CD14-positive monocyte (primary cell): ENCODE results near the gene VWF. TPM values are rescaled to one million over a fixed set of nuclear protein-coding genes. Genes with fewer than 3 reads are reported as not detected.
A peak's percentile ranks its signal among the peaks of the same experiment; 100 is the strongest.
"Not testable (repeated sequence)": the region's sequence is repeated elsewhere in the genome, so short reads cannot be mapped to it uniquely, and the experiment has no call there.

Experiments used
- DNase-seq, 3 donors: peaks; one replicate each; pipeline ENCODE4 v3.0.0-alpha.2; 2011 to 2022
- H2AFZ ChIP-seq: 2 replicates; pipeline ENCODE4 v1.6.0; 2012; ENCODE audit warnings: mild to moderate bottlenecking, low read depth, low read length, inconsistent platforms; ENCODE audit not compliant: insufficient read depth, poor library complexity, severe bottlenecking
- H3K27ac ChIP-seq, 2 donors: 1 replicate in 1 of 2; 2 replicates in 1 of 2; pipeline ENCODE4 v1.5.1; 2012 to 2013; ENCODE audit warnings: low read length in 2 of 2, control low read depth in 1 of 2, inconsistent platforms in 1 of 2, low read depth in 1 of 2, mild to moderate bottlenecking in 1 of 2
- H3K27me3 ChIP-seq, 2 donors: one replicate each; pipeline versions ENCODE4 v1.6.0 to v1.6.1; 2011 to 2013; ENCODE audit warnings: low read length in 2 of 2; ENCODE audit not compliant: control insufficient read depth in 2 of 2, insufficient read depth in 2 of 2
- H3K36me3 ChIP-seq, 2 donors: replicated peaks in 1 of 2; 1 replicate in 1 of 2; 2 replicates in 1 of 2; pipeline versions ENCODE4 v1.5.1 to v1.6.1; 2012 to 2013; ENCODE audit warnings: low read length in 2 of 2, control low read depth in 1 of 2, inconsistent platforms in 1 of 2, mild to moderate bottlenecking in 1 of 2; ENCODE audit not compliant: insufficient read depth in 2 of 2, control insufficient read depth in 1 of 2
- H3K4me1 ChIP-seq, 2 donors: 1 replicate in 1 of 2; 2 replicates in 1 of 2; pipeline versions ENCODE4 v1.5.1 to v1.6.1; 2012 to 2013; ENCODE audit warnings: low read length in 2 of 2, control low read depth in 1 of 2, inconsistent platforms in 1 of 2, mild to moderate bottlenecking in 1 of 2, moderate library complexity in 1 of 2; ENCODE audit not compliant: insufficient read depth in 2 of 2, control insufficient read depth in 1 of 2
- H3K4me2 ChIP-seq: replicated peaks from 2 replicates; pipeline ENCODE3; 2012; ENCODE audit warnings: low read length, moderate library complexity, mild to moderate bottlenecking; ENCODE audit not compliant: poor library complexity, severe bottlenecking; ENCODE audit errors: extremely low read depth
- H3K4me3 ChIP-seq, 3 experiments: fragments of 200-600 bp in 1 of 3; sonication (generic) in 1 of 3; replicated peaks in 1 of 3; 1 replicate in 2 of 3; 2 replicates in 1 of 3; pipeline ENCODE4 v1.5.1; 2011 to 2013; ENCODE audit warnings: low read length in 3 of 3, mild to moderate bottlenecking in 3 of 3, control low read depth in 2 of 3, low read depth in 2 of 3, inconsistent platforms in 1 of 3, moderate library complexity in 1 of 3
- H3K79me2 ChIP-seq: 2 replicates; pipeline ENCODE4 v1.6.0; 2012; ENCODE audit warnings: mild to moderate bottlenecking, control low read depth, inconsistent platforms, low read length, moderate library complexity; ENCODE audit not compliant: insufficient read depth
- H3K9ac ChIP-seq: 2 replicates; pipeline ENCODE4 v1.6.0; 2017; ENCODE audit warnings: low read length, mild to moderate bottlenecking; ENCODE audit not compliant: insufficient read depth, poor library complexity, severe bottlenecking
- H3K9me3 ChIP-seq, 2 donors: replicated peaks in 1 of 2; 1 replicate in 1 of 2; 2 replicates in 1 of 2; pipeline versions ENCODE4 v1.5.1 to v1.6.1; 2012 to 2013; ENCODE audit warnings: low read length in 2 of 2, control low read depth in 1 of 2; ENCODE audit not compliant: control insufficient read depth in 1 of 2, insufficient read depth in 1 of 2
- H4K20me1 ChIP-seq: 2 replicates; pipeline ENCODE4 v1.6.0; 2012; ENCODE audit warnings: mild to moderate bottlenecking, low read length, control low read depth, moderate library complexity; ENCODE audit not compliant: insufficient read depth
- H3K27ac Mint-ChIP-seq, 7 donors: one replicate each; pipeline ENCODE4 v1.8.0; 2020; ENCODE audit warnings: mild to moderate bottlenecking in 7 of 7, mixed read lengths in 7 of 7, moderate library complexity in 6 of 7, inconsistent platforms in 2 of 7
- H3K27me3 Mint-ChIP-seq, 3 donors: one replicate each; pipeline ENCODE4 v1.8.0; 2021 to 2022; ENCODE audit warnings: low read depth in 3 of 3, mild to moderate bottlenecking in 3 of 3, mixed read lengths in 3 of 3, moderate library complexity in 3 of 3, inconsistent platforms in 1 of 3
- H3K36me3 Mint-ChIP-seq, 2 donors: one replicate each; pipeline ENCODE4 v1.8.0; 2020; ENCODE audit warnings: mixed read lengths in 2 of 2, inconsistent platforms in 1 of 2, mild to moderate bottlenecking in 1 of 2
- H3K4me1 Mint-ChIP-seq: one replicate; pipeline ENCODE4 v1.8.0; 2020; ENCODE audit warnings: mild to moderate bottlenecking, mixed read lengths
- H3K4me3 Mint-ChIP-seq, 2 donors: one replicate each; pipeline ENCODE4 v1.8.0; 2020; ENCODE audit warnings: mild to moderate bottlenecking in 2 of 2, mixed read lengths in 2 of 2, moderate library complexity in 1 of 2
- H3K9me3 Mint-ChIP-seq, 7 donors: one replicate each; pipeline ENCODE4 v1.8.0; 2020 to 2022; ENCODE audit warnings: mixed read lengths in 7 of 7, mild to moderate bottlenecking in 6 of 7, moderate library complexity in 6 of 7, inconsistent platforms in 2 of 7
- WGBS: methylation state at CpG from one replicate; pipeline ENCODE4 v1.1.5; 2013; ENCODE audit warnings: missing lambda C conversion rate; ENCODE audit not compliant: insufficient coverage; 5-methylcytosine and 5-hydroxymethylcytosine counted together
- intact Hi-C, 2 donors: fragments of 100-400 bp; cut with micrococcal nuclease; formaldehyde crosslinking; loops; one replicate each; pipeline versions ENCODE4 v1.15.0 to v1.15.1; 2023
- polyA plus RNA-seq, 3 donors: library from polyadenylated mRNA; depleted of rRNA in 1 of 3; unstranded in 2 of 3; stranded (reverse) in 1 of 3; fragments of 300-500 nt in 2 of 3; fragments of >200 nt in 1 of 3; fragmentation: Illumina TruSeq in 2 of 3; gene quantifications; 1 replicate in 2 of 3; 2 replicates in 1 of 3; pipeline ENCODE4 v1.2.3, GENCODE V29; 2012 to 2021
- TF ChIP-seq, protein P1 (sequence below): fragments of 200-600 bp; IDR thresholded peaks from one replicate; pipeline ENCODE4 v1.8.0; 2022; ENCODE audit warnings: antibody characterized with exemption, mild to moderate bottlenecking

VWF gene
- polyA plus RNA-seq, 3 donors: 0.17 to 0.49 (median 0.48) TPM

DNA sequence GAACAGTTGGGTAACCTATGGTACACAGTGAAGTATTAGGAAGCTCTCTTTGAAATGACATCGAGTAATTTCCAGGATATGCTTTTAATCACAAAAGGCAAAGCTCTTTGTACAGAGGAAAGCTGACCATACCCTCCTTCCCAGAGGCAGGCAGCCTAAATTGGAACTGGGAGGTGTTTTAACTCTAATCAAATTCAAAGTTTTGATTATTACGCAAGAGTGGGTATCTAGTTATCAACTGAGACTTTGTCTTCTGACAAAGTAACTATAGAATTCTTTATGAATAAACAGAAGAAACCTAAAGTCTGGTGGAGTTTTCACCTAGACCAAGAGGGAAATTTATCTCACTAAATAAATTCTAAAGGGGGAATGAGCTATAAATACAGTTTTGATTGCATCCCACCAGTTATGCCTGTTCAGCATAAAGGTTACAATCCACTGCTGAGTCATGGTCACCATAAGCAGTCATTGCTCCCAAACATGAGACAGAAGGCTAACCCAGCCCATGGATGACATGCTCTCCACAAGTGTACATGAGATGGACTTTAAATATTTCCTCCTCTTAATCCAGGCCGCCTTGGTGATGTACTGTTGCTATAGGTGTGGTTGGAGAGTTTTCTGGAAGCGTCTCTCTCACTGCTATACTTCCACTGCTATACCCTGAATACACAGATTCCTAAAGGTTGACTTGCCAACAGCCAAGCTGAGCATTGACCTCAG lies 113.7 kb downstream of the VWF start:
- DNase-seq, H2AFZ ChIP-seq, H3K4me2 ChIP-seq, H3K27ac ChIP-seq, H3K36me3 ChIP-seq, H3K27me3 ChIP-seq, H3K4me3 Mint-ChIP-seq, H3K4me1 Mint-ChIP-seq, H3K9me3 Mint-ChIP-seq, H3K4me1 ChIP-seq, H3K9ac ChIP-seq, intact Hi-C loops, H4K20me1 ChIP-seq, H3K36me3 Mint-ChIP-seq, H3K9me3 ChIP-seq, H3K79me2 ChIP-seq, H3K4me3 ChIP-seq: not testable (repeated sequence)
- no CpG with 5 or more reads among the region's 4 CpGs for WGBS
- Mint-ChIP-seq H3K27me3 (peaks cover 4 to 12% (median 6%) of the 10 kb centered on the region in 3 donors), H3K27ac (peak overlapping the region in 1 of 7 donors; percentile 54)

- Histone ChIP-seq H3K4me3 (no peak overlapping the region), H3K9me3 (no peaks in the 10 kb centered on the region), H4K20me1 (no peaks in the 10 kb centered on the region), H3K4me1 (no peaks in the 10 kb centered on the region), H3K79me2 (no peaks in the 10 kb centered on the region), H3K27me3 (no peaks in the 10 kb centered on the region), H3K4me2 (no peak overlapping the region), H2AFZ (no peak overlapping the region), H3K9ac (no peak overlapping the region), H3K27ac (no peak overlapping the region), H3K36me3 (no peaks in the 10 kb centered on the region)
- Mint-ChIP-seq H3K9me3 (peaks cover 0 to 2% (median 0%) of the 10 kb centered on the region in 7 donors), H3K4me1 (no peaks in the 10 kb centered on the region), H3K27ac (no peak overlapping the region), H3K36me3 (no peaks in the 10 kb centered on the region), H3K27me3 (peaks cover 2 to 6% (median 3%) of the 10 kb centered on the region in 3 donors), H3K4me3 (no peak overlapping the region)
- WGBS: 92% methylated on average over 2 of the region's 3 CpGs
- DNase-seq: no peak
- TF ChIP-seq, protein P1, sequence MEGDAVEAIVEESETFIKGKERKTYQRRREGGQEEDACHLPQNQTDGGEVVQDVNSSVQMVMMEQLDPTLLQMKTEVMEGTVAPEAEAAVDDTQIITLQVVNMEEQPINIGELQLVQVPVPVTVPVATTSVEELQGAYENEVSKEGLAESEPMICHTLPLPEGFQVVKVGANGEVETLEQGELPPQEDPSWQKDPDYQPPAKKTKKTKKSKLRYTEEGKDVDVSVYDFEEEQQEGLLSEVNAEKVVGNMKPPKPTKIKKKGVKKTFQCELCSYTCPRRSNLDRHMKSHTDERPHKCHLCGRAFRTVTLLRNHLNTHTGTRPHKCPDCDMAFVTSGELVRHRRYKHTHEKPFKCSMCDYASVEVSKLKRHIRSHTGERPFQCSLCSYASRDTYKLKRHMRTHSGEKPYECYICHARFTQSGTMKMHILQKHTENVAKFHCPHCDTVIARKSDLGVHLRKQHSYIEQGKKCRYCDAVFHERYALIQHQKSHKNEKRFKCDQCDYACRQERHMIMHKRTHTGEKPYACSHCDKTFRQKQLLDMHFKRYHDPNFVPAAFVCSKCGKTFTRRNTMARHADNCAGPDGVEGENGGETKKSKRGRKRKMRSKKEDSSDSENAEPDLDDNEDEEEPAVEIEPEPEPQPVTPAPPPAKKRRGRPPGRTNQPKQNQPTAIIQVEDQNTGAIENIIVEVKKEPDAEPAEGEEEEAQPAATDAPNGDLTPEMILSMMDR: no peak
- intact Hi-C loops: no loop called here
Observed at GRCh38 chr12:5997260-5997659, 127.2 kb downstream of the VWF start.
